GM12878 (cell line): ENCODE measurements around the gene PNMA1. TPM values are rescaled to one million over a fixed set of nuclear protein-coding genes. Genes with fewer than 3 reads are reported as not detected.

Source experiments
- ATAC-seq: fragments of 200-7000 bp; cut with Tn5 transposase; 3 replicates; pipeline ENCODE4 v1.9.1; 2020; ENCODE audit warnings: mild to moderate bottlenecking, moderate library complexity
- BruUV-seq: library from RNA; stranded (reverse); fragments of 400-500 nt; replicated peaks from 2 replicates; lab custom pipeline; 2021; lab: Mats Ljungman, UMichigan
- CTCF ChIA-PET: fragments of 300-600 bp; sonication (Branson Sonifier 250); formaldehyde crosslinking; extraction: SDS; loops from one replicate; lab custom pipeline; 2021; ENCODE audit warnings: inconsistent platforms; lab: Yijun Ruan, JAX
- POLR2A ChIA-PET: fragments of 350-600 bp; formaldehyde crosslinking; extraction: SDS; loops from one replicate; lab custom pipeline; 2021; ENCODE audit warnings: inconsistent platforms; lab: Charles Lee
- RAD21 ChIA-PET: fragments of 300-600 bp; sonication (Branson Sonifier 250); formaldehyde crosslinking; loops from one replicate; lab custom pipeline; 2023; ENCODE audit warnings: antibody characterized with exemption; ENCODE audit not compliant: unreplicated experiment; lab: Charles Lee
- SMC1A ChIA-PET: fragments of 300-600 bp; sonication (Branson Sonifier 250); formaldehyde crosslinking; loops from one replicate; lab custom pipeline; 2023; ENCODE audit not compliant: unreplicated experiment, uncharacterized antibody; lab: Charles Lee
- DNase-seq: peaks from one replicate; pipeline ENCODE4 v3.0.0-alpha.2; 2011; ENCODE audit warnings: low read depth, low spot score
- FAIRE-seq: peaks from 3 replicates; lab custom pipeline; 2011; peaks lifted over from hg19 to GRCh38; lab: Jason Lieb, UNC
- H2AFZ ChIP-seq: 2 replicates; pipeline ENCODE4 v1.6.0; 2011; ENCODE audit warnings: low read depth, low read length, control low read depth; ENCODE audit not compliant: control insufficient read depth
- H3K27ac ChIP-seq: 2 replicates; pipeline ENCODE4 v1.5.1; 2011; ENCODE audit warnings: control low read depth; ENCODE audit not compliant: control insufficient read depth, insufficient read depth
- H3K27me3 ChIP-seq, 2 experiments: replicated peaks in 1 of 2; 2 replicates each; pipeline versions ENCODE4 v1.6.0 to v1.6.1; 2011; ENCODE audit warnings: low read length in 1 of 2; ENCODE audit not compliant: control insufficient read depth in 2 of 2, insufficient read depth in 2 of 2
- H3K36me3 ChIP-seq, 2 experiments: 2 replicates each; pipeline ENCODE4 v1.5.1; 2011; ENCODE audit warnings: low read length in 1 of 2; ENCODE audit not compliant: control insufficient read depth in 2 of 2, insufficient read depth in 2 of 2
- H3K4me1 ChIP-seq: 2 replicates; pipeline ENCODE4 v1.6.1; 2011; ENCODE audit warnings: mild to moderate bottlenecking, low read length, moderate library complexity, mixed read lengths; ENCODE audit not compliant: control insufficient read depth, insufficient read depth
- H3K4me2 ChIP-seq: 2 replicates; pipeline ENCODE4 v1.6.0; 2011; ENCODE audit warnings: control low read depth; ENCODE audit not compliant: control insufficient read depth, insufficient read depth
- H3K4me3 ChIP-seq: fragments of 200-600 bp; sonication (generic); 2 replicates; pipeline ENCODE4 v1.5.1; 2016
- H3K79me2 ChIP-seq: 2 replicates; pipeline ENCODE4 v1.6.0; 2011; ENCODE audit warnings: low read length; ENCODE audit not compliant: control insufficient read depth, insufficient read depth
- H3K9ac ChIP-seq: 2 replicates; pipeline ENCODE4 v1.8.0; 2011; ENCODE audit warnings: low read length, control low read depth, mixed read lengths; ENCODE audit not compliant: control insufficient read depth, insufficient read depth
- H3K9me3 ChIP-seq: replicated peaks from 3 replicates; pipeline ENCODE4 v1.5.1; 2011; ENCODE audit warnings: mild to moderate bottlenecking, low read length; ENCODE audit not compliant: control insufficient read depth, insufficient read depth
- H4K20me1 ChIP-seq: 2 replicates; pipeline ENCODE4 v1.6.0; 2011; ENCODE audit not compliant: control insufficient read depth, insufficient read depth
- BMI1 ChIP-seq: fragments of 450-650 bp; IDR thresholded peaks from 2 replicates; pipeline ENCODE4 v1.6.1; 2016; ENCODE audit warnings: mild to moderate bottlenecking, moderate library complexity, borderline replicate concordance
- CEBPB ChIP-seq, 2 experiments: fragments of 150-350 bp in 1 of 2; IDR thresholded peaks; 2 replicates each; pipeline ENCODE4 v1.6.1; 2012 to 2014; ENCODE audit warnings: low read depth in 2 of 2, low read length in 2 of 2, borderline replicate concordance in 1 of 2, inconsistent platforms in 1 of 2
- CREB1 ChIP-seq: IDR thresholded peaks from 2 replicates; pipeline ENCODE4 v1.6.1; 2012; ENCODE audit warnings: low read depth, mild to moderate bottlenecking, inconsistent platforms
- EED ChIP-seq: sonication (generic); IDR thresholded peaks from 2 replicates; pipeline ENCODE4 v1.6.1; 2016; ENCODE audit warnings: antibody characterized with exemption, low read depth
- ETV6 ChIP-seq, 2 experiments: fragments of 450-650 bp in 1 of 2; IDR thresholded peaks in 1 of 2; conservative IDR thresholded peaks in 1 of 2; 2 replicates each; pipeline ENCODE4 v1.6.1; 2014; ENCODE audit warnings: antibody characterized with exemption in 1 of 2, borderline replicate concordance in 1 of 2, low read depth in 1 of 2, mild to moderate bottlenecking in 1 of 2, moderate library complexity in 1 of 2
- JUND ChIP-seq: IDR thresholded peaks from 2 replicates; pipeline ENCODE4 v1.6.1; 2012; ENCODE audit warnings: low read depth, mild to moderate bottlenecking, low read length, improper control_type of control experiment, moderate library complexity
- KDM1A ChIP-seq: fragments of 200-600 bp; sonication (generic); IDR thresholded peaks from 2 replicates; pipeline ENCODE4 v1.6.1; 2016; ENCODE audit warnings: borderline replicate concordance
- LARP7 ChIP-seq: fragments of 450-650 bp; IDR thresholded peaks from 2 replicates; pipeline ENCODE4 v1.6.1; 2017; ENCODE audit warnings: mild to moderate bottlenecking
- MTA3 ChIP-seq: IDR thresholded peaks from 2 replicates; pipeline ENCODE4 v1.6.1; 2012; ENCODE audit warnings: low read length, inconsistent platforms, borderline replicate concordance
- POLR2AphosphoS2 ChIP-seq: IDR thresholded peaks from 2 replicates; pipeline ENCODE4 v1.6.1; 2011; ENCODE audit warnings: low read depth, mild to moderate bottlenecking, low read length, improper control_type of control experiment, moderate library complexity
- SPI1 ChIP-seq: IDR thresholded peaks from 2 replicates; pipeline ENCODE4 v1.6.1; 2011; ENCODE audit warnings: low read depth, mild to moderate bottlenecking, low read length, moderate library complexity, borderline replicate concordance; ENCODE audit not compliant: insufficient read depth
- TCF7 ChIP-seq: IDR thresholded peaks from 2 replicates; pipeline ENCODE4 v1.6.1; 2014; ENCODE audit warnings: antibody characterized with exemption, borderline replicate concordance
- WGBS: methylation state at CpG from one replicate; pipeline ENCODE4 v1.1.6; 2016; ENCODE audit warnings: low lambda C conversion rate; ENCODE audit not compliant: insufficient replicate concordance, insufficient coverage; ENCODE audit errors: missing lambda C conversion rate; 5-methylcytosine and 5-hydroxymethylcytosine counted together
- in situ Hi-C: fragments of 300-500 bp; cut with MboI; formaldehyde crosslinking; loops from 9 replicates; pipeline ENCODE4 v1.14.3; 2018; ENCODE audit warnings: mixed read lengths
- intact Hi-C: fragments of 100-400 bp; cut with micrococcal nuclease; formaldehyde crosslinking; loops from one replicate; pipeline ENCODE4 v1.14.2; 2022; ENCODE audit not compliant: unreplicated experiment
- polyA plus RNA-seq, 11 experiments: library from polyadenylated mRNA; depleted of rRNA in 4 of 11; unstranded in 6 of 11; stranded (reverse) in 5 of 11; fragments of >200 nt; fragmentation: Nextera tagmentation in 4 of 11; fragmentation: Illumina TruSeq in 1 of 11; extraction: Ambion mirVana in 4 of 11; extraction: Trizol in 1 of 11; gene quantifications; 1 replicate in 1 of 11; 2 replicates in 10 of 11; pipeline versions ENCODE4 v1.2.1 to v1.2.3, GENCODE V29; 2011 to 2016; ENCODE audit warnings: inconsistent platforms in 2 of 11, missing spikeins in 2 of 11, low read depth in 1 of 11
- total RNA-seq, 4 experiments: library from RNA; depleted of rRNA in 3 of 4; stranded (reverse); fragments of >200 nt in 3 of 4; fragmentation: Illumina TruSeq in 1 of 4; extraction: Trizol in 1 of 4; gene quantifications; 2 replicates each; pipeline versions ENCODE4 v1.2.1 to v1.2.3, GENCODE V29; 2013 to 2021
- TF ChIP-seq, protein P1 (sequence below): fragments of 450-650 bp; IDR thresholded peaks from 2 replicates; pipeline ENCODE4 v1.6.1; 2014; ENCODE audit warnings: mild to moderate bottlenecking
- TF ChIP-seq, protein P2 (sequence below): fragments of 450-650 bp; IDR thresholded peaks from 2 replicates; pipeline ENCODE4 v1.6.1; 2017; ENCODE audit warnings: mild to moderate bottlenecking, moderate library complexity
- TF ChIP-seq, protein P3 (sequence below): fragments of 150-350 bp; IDR thresholded peaks from 2 replicates; pipeline ENCODE4 v1.6.1; 2014; ENCODE audit warnings: mild to moderate bottlenecking, low read depth, low read length

The PNMA1 gene
- total and polyA plus RNA-seq, 10 of the 15 experiments (the other 5 are each of a cell fraction or from before 2014, with no cell fraction given), result 1.8 to 39.3 (median 11.1) TPM

DNA sequence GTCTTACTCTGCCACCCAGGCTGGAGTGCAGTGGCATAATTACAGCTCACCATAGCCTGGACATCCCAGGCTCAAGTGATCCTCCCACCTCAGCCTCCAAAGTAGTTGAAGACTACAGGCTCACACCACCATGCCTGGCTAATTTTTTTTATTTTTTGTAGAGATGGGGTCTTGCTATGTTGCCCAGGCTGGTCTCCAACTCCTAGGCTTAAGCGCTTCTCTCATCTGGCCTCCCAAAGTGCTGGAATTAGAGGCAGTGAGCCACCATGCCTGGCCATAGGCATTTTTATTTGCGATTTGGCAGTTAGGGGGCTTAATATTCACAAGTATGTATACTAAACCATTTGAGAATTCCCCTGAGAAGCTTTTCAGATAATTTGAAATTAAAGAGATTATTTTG lies 19.1 kb downstream of the PNMA1 start:
- Histone ChIP-seq H3K4me2 (no peak overlapping the region), H3K9ac (no peak overlapping the region), H3K4me3 (no peak overlapping the region), H3K36me3 (no peaks in the 10 kb centered on the region; a peak in 1 of 4 replicates), H2AFZ (no peak overlapping the region), H3K27me3 (no peaks in the 10 kb centered on the region), H3K79me2 (no peaks in the 10 kb centered on the region), H3K9me3 (no peaks in the 10 kb centered on the region), H3K27ac (no peak overlapping the region), H4K20me1 (no peaks in the 10 kb centered on the region), H3K4me1 (peaks cover 21% of the 10 kb centered on the region)
- ATAC-seq (no peak), DNase-seq (no peak), FAIRE-seq (no peak)
- CTCF ChIA-PET, result interaction anchor here (0.6 to 0.7 kb wide), 2 partner anchors 32 to 301 kb away, joined by 3 to 4 read pairs; no protein-coding TSS in a partner anchor
- in situ Hi-C loops (no loop called here), intact Hi-C loops (loop anchor here (5.0 kb wide), 1 partner anchor 33 kb away; no protein-coding TSS in a partner anchor)
- WGBS, result 100% methylated on average over 2 of the region's 2 CpGs
- POLR2A ChIA-PET, result interaction anchor here (1.0 kb wide), 1 partner anchor 13 kb away, joined by 5 read pairs; no protein-coding TSS in a partner anchor
- BruUV-seq, result no TSS peak
- RAD21 ChIA-PET, result interaction anchor here (0.6 to 1.6 kb wide), 3 partner anchors 15 to 48 kb away, joined by 3 to 5 read pairs (median 3); no protein-coding TSS in a partner anchor
- SMC1A ChIA-PET, result no interaction called here
- TF ChIP-seq, protein P1, sequence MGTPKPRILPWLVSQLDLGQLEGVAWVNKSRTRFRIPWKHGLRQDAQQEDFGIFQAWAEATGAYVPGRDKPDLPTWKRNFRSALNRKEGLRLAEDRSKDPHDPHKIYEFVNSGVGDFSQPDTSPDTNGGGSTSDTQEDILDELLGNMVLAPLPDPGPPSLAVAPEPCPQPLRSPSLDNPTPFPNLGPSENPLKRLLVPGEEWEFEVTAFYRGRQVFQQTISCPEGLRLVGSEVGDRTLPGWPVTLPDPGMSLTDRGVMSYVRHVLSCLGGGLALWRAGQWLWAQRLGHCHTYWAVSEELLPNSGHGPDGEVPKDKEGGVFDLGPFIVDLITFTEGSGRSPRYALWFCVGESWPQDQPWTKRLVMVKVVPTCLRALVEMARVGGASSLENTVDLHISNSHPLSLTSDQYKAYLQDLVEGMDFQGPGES, result no peak
- no peak for TF ChIP-seq EED
- TF ChIP-seq CREB1, result no peak
- no peak for TF ChIP-seq CEBPB (IDR thresholded peaks at IDR 0.05; ENCODE audit: borderline replicate concordance in 1 of 2, low read depth in 2 of 2, low read length in 2 of 2)
- TF ChIP-seq, protein P2, sequence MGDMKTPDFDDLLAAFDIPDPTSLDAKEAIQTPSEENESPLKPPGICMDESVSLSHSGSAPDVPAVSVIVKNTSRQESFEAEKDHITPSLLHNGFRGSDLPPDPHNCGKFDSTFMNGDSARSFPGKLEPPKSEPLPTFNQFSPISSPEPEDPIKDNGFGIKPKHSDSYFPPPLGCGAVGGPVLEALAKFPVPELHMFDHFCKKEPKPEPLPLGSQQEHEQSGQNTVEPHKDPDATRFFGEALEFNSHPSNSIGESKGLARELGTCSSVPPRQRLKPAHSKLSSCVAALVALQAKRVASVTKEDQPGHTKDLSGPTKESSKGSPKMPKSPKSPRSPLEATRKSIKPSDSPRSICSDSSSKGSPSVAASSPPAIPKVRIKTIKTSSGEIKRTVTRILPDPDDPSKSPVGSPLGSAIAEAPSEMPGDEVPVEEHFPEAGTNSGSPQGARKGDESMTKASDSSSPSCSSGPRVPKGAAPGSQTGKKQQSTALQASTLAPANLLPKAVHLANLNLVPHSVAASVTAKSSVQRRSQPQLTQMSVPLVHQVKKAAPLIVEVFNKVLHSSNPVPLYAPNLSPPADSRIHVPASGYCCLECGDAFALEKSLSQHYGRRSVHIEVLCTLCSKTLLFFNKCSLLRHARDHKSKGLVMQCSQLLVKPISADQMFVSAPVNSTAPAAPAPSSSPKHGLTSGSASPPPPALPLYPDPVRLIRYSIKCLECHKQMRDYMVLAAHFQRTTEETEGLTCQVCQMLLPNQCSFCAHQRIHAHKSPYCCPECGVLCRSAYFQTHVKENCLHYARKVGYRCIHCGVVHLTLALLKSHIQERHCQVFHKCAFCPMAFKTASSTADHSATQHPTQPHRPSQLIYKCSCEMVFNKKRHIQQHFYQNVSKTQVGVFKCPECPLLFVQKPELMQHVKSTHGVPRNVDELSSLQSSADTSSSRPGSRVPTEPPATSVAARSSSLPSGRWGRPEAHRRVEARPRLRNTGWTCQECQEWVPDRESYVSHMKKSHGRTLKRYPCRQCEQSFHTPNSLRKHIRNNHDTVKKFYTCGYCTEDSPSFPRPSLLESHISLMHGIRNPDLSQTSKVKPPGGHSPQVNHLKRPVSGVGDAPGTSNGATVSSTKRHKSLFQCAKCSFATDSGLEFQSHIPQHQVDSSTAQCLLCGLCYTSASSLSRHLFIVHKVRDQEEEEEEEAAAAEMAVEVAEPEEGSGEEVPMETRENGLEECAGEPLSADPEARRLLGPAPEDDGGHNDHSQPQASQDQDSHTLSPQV, result no peak
- no peak for TF ChIP-seq LARP7
- no peak for TF ChIP-seq KDM1A
- TF ChIP-seq, protein P3, sequence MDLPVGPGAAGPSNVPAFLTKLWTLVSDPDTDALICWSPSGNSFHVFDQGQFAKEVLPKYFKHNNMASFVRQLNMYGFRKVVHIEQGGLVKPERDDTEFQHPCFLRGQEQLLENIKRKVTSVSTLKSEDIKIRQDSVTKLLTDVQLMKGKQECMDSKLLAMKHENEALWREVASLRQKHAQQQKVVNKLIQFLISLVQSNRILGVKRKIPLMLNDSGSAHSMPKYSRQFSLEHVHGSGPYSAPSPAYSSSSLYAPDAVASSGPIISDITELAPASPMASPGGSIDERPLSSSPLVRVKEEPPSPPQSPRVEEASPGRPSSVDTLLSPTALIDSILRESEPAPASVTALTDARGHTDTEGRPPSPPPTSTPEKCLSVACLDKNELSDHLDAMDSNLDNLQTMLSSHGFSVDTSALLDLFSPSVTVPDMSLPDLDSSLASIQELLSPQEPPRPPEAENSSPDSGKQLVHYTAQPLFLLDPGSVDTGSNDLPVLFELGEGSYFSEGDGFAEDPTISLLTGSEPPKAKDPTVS, result no peak
- TF ChIP-seq TCF7, result no peak
- no peak for TF ChIP-seq BMI1
- TF ChIP-seq MTA3, result no peak
- no peak for TF ChIP-seq POLR2AphosphoS2
- no peak for TF ChIP-seq ETV6 (conservative IDR thresholded peaks at IDR 0.05 in 1 of 2, IDR thresholded peaks at IDR 0.05 in 1 of 2; ENCODE audit: borderline replicate concordance in 1 of 2, low read depth in 1 of 2)
- no peak for TF ChIP-seq SPI1
- TF ChIP-seq JUND, result no peak
